ENCODE results near the gene NRK.
"Not testable (repeated sequence)": the region's sequence is repeated elsewhere in the genome, so short reads cannot be mapped to it uniquely, and the experiment has no call there.

The NRK gene

GRCh38 chrX:105822138-105823091 lies at the start of gene NRK:
NRK (plus strand) TSS chrX:105822539; CDS start chrX:105822846, 307 bp downstream.
- DNase-seq (ENCODE audit: low spot score) = peak; percentile 2

GRCh38 chrX:105773801-105774200 lies 48.5 kb upstream of the NRK start:
- no peak for DNase-seq (ENCODE audit: low spot score)

- no peak for DNase-seq (ENCODE audit: low spot score)
Observed at GRCh38 chrX:105775679-105776078, 46.7 kb upstream of the NRK start.

- DNase-seq (ENCODE audit: low spot score) = no peak
Observed at GRCh38 chrX:105781804-105782203, 40.5 kb upstream of the NRK start.

- not testable (repeated sequence) for DNase-seq (ENCODE audit: low spot score)
Observed at GRCh38 chrX:105796877-105797276, 25.5 kb upstream of the NRK start.

- DNase-seq (ENCODE audit: low spot score) = no peak
Observed at GRCh38 chrX:105803891-105804290, 18.4 kb upstream of the NRK start.

- not testable (repeated sequence) for DNase-seq (ENCODE audit: low spot score)
Observed at GRCh38 chrX:105805655-105806054, 16.7 kb upstream of the NRK start.

- no peak for DNase-seq (ENCODE audit: low spot score)
Observed at GRCh38 chrX:105816517-105816916, 5.8 kb upstream of the NRK start.

- no peak for DNase-seq (ENCODE audit: low spot score)
Observed at GRCh38 chrX:105820247-105820646, 2.1 kb upstream of the NRK start.

GRCh38 chrX:105821471-105822121 lies 743 bp upstream of the NRK start:
- no peak for DNase-seq (ENCODE audit: low spot score)

- no peak for DNase-seq (ENCODE audit: low spot score)
Observed at GRCh38 chrX:105823092-105823455, 735 bp downstream of the NRK start.

- DNase-seq (ENCODE audit: low spot score) = no peak
Observed at GRCh38 chrX:105829011-105829410, 6.7 kb downstream of the NRK start.

GRCh38 chrX:105837232-105837631 lies 14.9 kb downstream of the NRK start:
- no peak for DNase-seq (ENCODE audit: low spot score)

GRCh38 chrX:105845631-105846030 lies 23.3 kb downstream of the NRK start:
- no peak for DNase-seq (ENCODE audit: low spot score)

- not testable (repeated sequence) for DNase-seq (ENCODE audit: low spot score)
Observed at GRCh38 chrX:105850100-105850499, 27.8 kb downstream of the NRK start.

GRCh38 chrX:105865709-105866108 lies 43.4 kb downstream of the NRK start:
- no peak for DNase-seq (ENCODE audit: low spot score)

- no peak for DNase-seq (ENCODE audit: low spot score)
Observed at GRCh38 chrX:105869701-105870100, 47.4 kb downstream of the NRK start.

GRCh38 chrX:105870445-105870844 lies 48.1 kb downstream of the NRK start:
- no peak for DNase-seq (ENCODE audit: low spot score)

- no peak for DNase-seq (ENCODE audit: low spot score)
Observed at GRCh38 chrX:105872941-105873340, 50.6 kb downstream of the NRK start.

GRCh38 chrX:105874790-105875189 lies 52.5 kb downstream of the NRK start:
- no peak for DNase-seq (ENCODE audit: low spot score)

GRCh38 chrX:105876658-105877057 lies 54.3 kb downstream of the NRK start:
- no peak for DNase-seq (ENCODE audit: low spot score)

- no peak for DNase-seq (ENCODE audit: low spot score)
Observed at GRCh38 chrX:105880491-105880890, 58.2 kb downstream of the NRK start.

GRCh38 chrX:105882581-105883275 lies 60.4 kb downstream of the NRK start:
- DNase-seq (ENCODE audit: low spot score) = no peak

Measured in D341Med (cell line).